Measurements from ENCODE around the gene ACOX3.

GRCh38 chr4:8386731-8387130 lies 53.8 kb downstream of the ACOX3 start:
- TF ChIP-seq, protein P1, sequence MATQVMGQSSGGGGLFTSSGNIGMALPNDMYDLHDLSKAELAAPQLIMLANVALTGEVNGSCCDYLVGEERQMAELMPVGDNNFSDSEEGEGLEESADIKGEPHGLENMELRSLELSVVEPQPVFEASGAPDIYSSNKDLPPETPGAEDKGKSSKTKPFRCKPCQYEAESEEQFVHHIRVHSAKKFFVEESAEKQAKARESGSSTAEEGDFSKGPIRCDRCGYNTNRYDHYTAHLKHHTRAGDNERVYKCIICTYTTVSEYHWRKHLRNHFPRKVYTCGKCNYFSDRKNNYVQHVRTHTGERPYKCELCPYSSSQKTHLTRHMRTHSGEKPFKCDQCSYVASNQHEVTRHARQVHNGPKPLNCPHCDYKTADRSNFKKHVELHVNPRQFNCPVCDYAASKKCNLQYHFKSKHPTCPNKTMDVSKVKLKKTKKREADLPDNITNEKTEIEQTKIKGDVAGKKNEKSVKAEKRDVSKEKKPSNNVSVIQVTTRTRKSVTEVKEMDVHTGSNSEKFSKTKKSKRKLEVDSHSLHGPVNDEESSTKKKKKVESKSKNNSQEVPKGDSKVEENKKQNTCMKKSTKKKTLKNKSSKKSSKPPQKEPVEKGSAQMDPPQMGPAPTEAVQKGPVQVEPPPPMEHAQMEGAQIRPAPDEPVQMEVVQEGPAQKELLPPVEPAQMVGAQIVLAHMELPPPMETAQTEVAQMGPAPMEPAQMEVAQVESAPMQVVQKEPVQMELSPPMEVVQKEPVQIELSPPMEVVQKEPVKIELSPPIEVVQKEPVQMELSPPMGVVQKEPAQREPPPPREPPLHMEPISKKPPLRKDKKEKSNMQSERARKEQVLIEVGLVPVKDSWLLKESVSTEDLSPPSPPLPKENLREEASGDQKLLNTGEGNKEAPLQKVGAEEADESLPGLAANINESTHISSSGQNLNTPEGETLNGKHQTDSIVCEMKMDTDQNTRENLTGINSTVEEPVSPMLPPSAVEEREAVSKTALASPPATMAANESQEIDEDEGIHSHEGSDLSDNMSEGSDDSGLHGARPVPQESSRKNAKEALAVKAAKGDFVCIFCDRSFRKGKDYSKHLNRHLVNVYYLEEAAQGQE (IDR thresholded peaks at IDR 0.05): no peak
- TF ChIP-seq, protein P2, sequence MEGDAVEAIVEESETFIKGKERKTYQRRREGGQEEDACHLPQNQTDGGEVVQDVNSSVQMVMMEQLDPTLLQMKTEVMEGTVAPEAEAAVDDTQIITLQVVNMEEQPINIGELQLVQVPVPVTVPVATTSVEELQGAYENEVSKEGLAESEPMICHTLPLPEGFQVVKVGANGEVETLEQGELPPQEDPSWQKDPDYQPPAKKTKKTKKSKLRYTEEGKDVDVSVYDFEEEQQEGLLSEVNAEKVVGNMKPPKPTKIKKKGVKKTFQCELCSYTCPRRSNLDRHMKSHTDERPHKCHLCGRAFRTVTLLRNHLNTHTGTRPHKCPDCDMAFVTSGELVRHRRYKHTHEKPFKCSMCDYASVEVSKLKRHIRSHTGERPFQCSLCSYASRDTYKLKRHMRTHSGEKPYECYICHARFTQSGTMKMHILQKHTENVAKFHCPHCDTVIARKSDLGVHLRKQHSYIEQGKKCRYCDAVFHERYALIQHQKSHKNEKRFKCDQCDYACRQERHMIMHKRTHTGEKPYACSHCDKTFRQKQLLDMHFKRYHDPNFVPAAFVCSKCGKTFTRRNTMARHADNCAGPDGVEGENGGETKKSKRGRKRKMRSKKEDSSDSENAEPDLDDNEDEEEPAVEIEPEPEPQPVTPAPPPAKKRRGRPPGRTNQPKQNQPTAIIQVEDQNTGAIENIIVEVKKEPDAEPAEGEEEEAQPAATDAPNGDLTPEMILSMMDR (IDR thresholded peaks at IDR 0.05; ENCODE audit: low read depth, low read length, missing input control): no peak
- TF ChIP-seq ZBTB33 (IDR thresholded peaks at IDR 0.05): no peak
- TF ChIP-seq SP1 (IDR thresholded peaks at IDR 0.05): no peak
- TF ChIP-seq HNF4A (conservative IDR thresholded peaks at IDR 0.05): no peak
- no peak for TF ChIP-seq ATF3 (IDR thresholded peaks at IDR 0.05)
- no peak for TF ChIP-seq TAF1 (conservative IDR thresholded peaks at IDR 0.05)
- no peak for TF ChIP-seq RAD21 (IDR thresholded peaks at IDR 0.05)

All from liver (tissue), 3 donors.